B cell (primary cell): ENCODE data around the gene ARGLU1. TPM values are rescaled to one million over a fixed set of nuclear protein-coding genes. Genes with fewer than 3 reads are reported as not detected.

Experiments
- ATAC-seq: fragments of 200-7000 bp; cut with Tn5 transposase; one replicate; pipeline ENCODE4 v1.10.0; 2021; ENCODE audit warnings: low read depth, mild to moderate bottlenecking, moderate number of reproducible peaks, moderate library complexity
- CTCF ChIA-PET: fragments of 350-600 bp; sonication (Branson Sonifier 250); formaldehyde crosslinking; loops from one replicate; lab custom pipeline; 2021; ENCODE audit warnings: antibody characterized with exemption, inconsistent platforms; lab: Charles Lee
- POLR2A ChIA-PET: fragments of 350-600 bp; sonication (Branson Sonifier 250); formaldehyde crosslinking; loops from one replicate; lab custom pipeline; 2021; ENCODE audit warnings: antibody characterized with exemption; lab: Charles Lee
- DNase-seq: peaks from one replicate; pipeline ENCODE4 v3.0.0; 2013
- H2AFZ ChIP-seq: 2 replicates; pipeline ENCODE4 v1.6.1; 2012; ENCODE audit warnings: mild to moderate bottlenecking, low read depth, low read length; ENCODE audit not compliant: insufficient read depth, poor library complexity, severe bottlenecking
- H3K27ac ChIP-seq, 2 donors: 1 replicate in 1 of 2; 2 replicates in 1 of 2; pipeline ENCODE4 v1.5.1; 2012 to 2013; ENCODE audit warnings: low read length in 2 of 2, mild to moderate bottlenecking in 2 of 2, moderate library complexity in 1 of 2
- H3K27me3 ChIP-seq, 4 experiments: fragments of 200-600 bp in 1 of 4; sonication (generic) in 1 of 4; replicated peaks in 1 of 4; 1 replicate in 2 of 4; 2 replicates in 2 of 4; pipeline versions ENCODE4 v1.6.1 to v1.7.0; 2013 to 2016; ENCODE audit warnings: low read length in 3 of 4, mild to moderate bottlenecking in 2 of 4, mixed read lengths in 1 of 4, moderate library complexity in 1 of 4; ENCODE audit not compliant: insufficient read depth in 4 of 4, control insufficient read depth in 3 of 4; ENCODE audit errors: control extremely low read depth in 1 of 4
- H3K36me3 ChIP-seq, 2 experiments: replicated peaks in 1 of 2; 1 replicate in 1 of 2; 2 replicates in 1 of 2; pipeline versions ENCODE4 v1.6.1 to v1.7.1; 2013; ENCODE audit warnings: low read length in 1 of 2; ENCODE audit not compliant: insufficient read depth in 2 of 2, control insufficient read depth in 1 of 2; ENCODE audit errors: control extremely low read depth in 1 of 2, extremely low read depth in 1 of 2
- H3K4me1 ChIP-seq, 2 donors: fragments of 200-600 bp in 1 of 2; sonication (generic) in 1 of 2; 1 replicate in 1 of 2; 2 replicates in 1 of 2; pipeline versions ENCODE4 v1.5.1 to v1.6.1; 2013 to 2017; ENCODE audit warnings: low read length in 2 of 2; ENCODE audit not compliant: control insufficient read depth in 2 of 2, insufficient read depth in 2 of 2
- H3K4me2 ChIP-seq: replicated peaks from 2 replicates; pipeline ENCODE3; 2012; ENCODE audit warnings: mild to moderate bottlenecking, low read depth, low read length; ENCODE audit not compliant: poor library complexity, severe bottlenecking
- H3K4me3 ChIP-seq, 5 experiments: fragments of 200-600 bp in 1 of 5; sonication (generic) in 1 of 5; 1 replicate in 3 of 5; 2 replicates in 2 of 5; pipeline versions ENCODE4 v1.5.1 to v1.7.0; 2011 to 2016; ENCODE audit warnings: low read length in 4 of 5, mild to moderate bottlenecking in 4 of 5, low read depth in 2 of 5, control low read depth in 1 of 5, moderate library complexity in 1 of 5; ENCODE audit not compliant: insufficient read depth in 1 of 5; ENCODE audit errors: control extremely low read depth in 1 of 5, extremely low read depth in 1 of 5
- H3K79me2 ChIP-seq: fragments of 200-600 bp; sonication (generic); one replicate; pipeline ENCODE4 v1.6.0; 2016; ENCODE audit warnings: low read length; ENCODE audit not compliant: control insufficient read depth, insufficient read depth
- H3K9ac ChIP-seq: fragments of 200-600 bp; sonication (generic); 2 replicates; pipeline ENCODE4 v1.6.1; 2017; ENCODE audit warnings: mild to moderate bottlenecking, low read length, moderate library complexity
- H3K9me3 ChIP-seq, 3 donors: one replicate each; pipeline versions ENCODE4 v1.6.1 to v1.7.1; 2013; ENCODE audit warnings: low read length in 2 of 3; ENCODE audit not compliant: control insufficient read depth in 2 of 3, insufficient read depth in 1 of 3; ENCODE audit errors: control extremely low read depth in 1 of 3
- H4K20me1 ChIP-seq: 2 replicates; pipeline ENCODE4 v1.6.0; 2012; ENCODE audit warnings: mild to moderate bottlenecking, low read length; ENCODE audit not compliant: insufficient read depth, control insufficient read depth, poor library complexity, severe bottlenecking
- H3K27ac Mint-ChIP-seq: one replicate; pipeline ENCODE4 v1.8.0; 2021; ENCODE audit warnings: mixed read lengths
- H3K27me3 Mint-ChIP-seq: one replicate; pipeline ENCODE4 v1.8.0; 2021; ENCODE audit warnings: mixed read lengths
- H3K4me1 Mint-ChIP-seq: one replicate; pipeline ENCODE4 v1.8.0; 2021; ENCODE audit warnings: mixed read lengths
- H3K4me3 Mint-ChIP-seq: one replicate; pipeline ENCODE4 v1.8.0; 2021; ENCODE audit warnings: mixed read lengths
- H3K9me3 Mint-ChIP-seq: one replicate; pipeline ENCODE4 v1.8.0; 2022; ENCODE audit warnings: mixed read lengths; ENCODE audit not compliant: insufficient read depth
- EZH2 ChIP-seq: IDR thresholded peaks from 2 replicates; pipeline ENCODE4 v1.6.1; 2012; ENCODE audit warnings: borderline replicate concordance, low read depth, mild to moderate bottlenecking, moderate library complexity, low read length; ENCODE audit not compliant: insufficient read depth, poor library complexity, severe bottlenecking
- WGBS: methylation state at CpG from one replicate; pipeline ENCODE4 v1.1.5; 2013; ENCODE audit warnings: missing lambda C conversion rate; ENCODE audit not compliant: insufficient coverage; 5-methylcytosine and 5-hydroxymethylcytosine counted together
- intact Hi-C: fragments of 100-400 bp; cut with micrococcal nuclease; formaldehyde crosslinking; loops from one replicate; pipeline ENCODE4 v1.10.0; 2022
- polyA plus RNA-seq: library from polyadenylated mRNA; depleted of rRNA; stranded (reverse); fragments of >200 nt; gene quantifications from 2 replicates; pipeline ENCODE4 v1.2.3, GENCODE V29; 2012
- total RNA-seq, 2 donors: library from RNA; stranded (reverse); fragments of 120-200 nt in 1 of 2; gene quantifications; 1 replicate in 1 of 2; 2 replicates in 1 of 2; pipeline versions ENCODE4 v1.2.3 to v1.2.4, GENCODE V29; 2013 to 2022
- TF ChIP-seq, protein P1 (sequence below): fragments of 200-600 bp; IDR thresholded peaks from one replicate; pipeline ENCODE4 v1.8.0; 2022; ENCODE audit warnings: antibody characterized with exemption, mild to moderate bottlenecking

ARGLU1 gene
- total and polyA plus RNA-seq, 2 donors (not counting 1 experiment from before 2014, with no cell fraction given): 170 to 261 TPM

DNA sequence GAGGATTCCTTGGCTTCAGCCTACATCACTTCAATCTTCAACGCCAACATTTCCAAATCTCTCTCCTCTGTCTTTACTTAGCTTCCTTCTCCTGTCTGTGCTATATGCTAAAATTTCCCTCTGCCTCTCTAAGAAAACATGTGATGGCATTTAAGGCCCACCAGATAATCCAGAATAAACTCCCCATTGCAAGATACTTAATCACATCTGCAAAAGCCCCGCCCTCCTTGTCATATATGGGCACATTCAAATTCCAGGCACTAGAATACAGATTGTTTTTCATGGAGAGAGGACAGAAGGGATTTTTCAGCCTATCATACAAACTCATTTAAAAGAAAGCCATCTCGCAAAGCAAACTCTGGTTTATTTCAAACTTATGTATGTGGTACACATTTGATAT lies 16.2 kb downstream of the ARGLU1 start:
- H3K27ac Mint-ChIP-seq: no peak overlapping the region

DNA sequence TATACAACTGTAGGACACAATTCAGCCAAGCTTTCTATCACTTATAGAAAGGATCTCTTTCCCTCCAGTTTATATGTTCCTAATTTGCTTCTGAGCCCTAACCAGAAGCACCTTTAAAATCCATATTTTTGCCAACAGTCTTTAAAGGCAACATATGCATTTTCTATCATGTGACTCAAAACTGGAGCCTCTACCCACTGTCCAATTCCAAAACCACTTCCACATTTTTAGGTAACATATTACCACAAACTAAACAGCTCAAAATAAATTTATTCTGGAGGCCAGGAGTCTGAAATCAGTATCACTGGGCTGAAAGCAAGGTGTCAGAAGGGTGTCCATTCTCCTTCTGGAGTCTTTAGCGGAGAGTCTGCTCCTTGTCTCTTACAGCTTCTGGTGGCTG lies 16.6 kb downstream of the ARGLU1 start:
- peaks cover 93% of the 10 kb centered on the region for H4K20me1 ChIP-seq
- peaks cover 68% of the 10 kb centered on the region for H3K79me2 ChIP-seq
- intact Hi-C loops: no loop called here

More for the DNA sequence above, 16.2 kb downstream of the ARGLU1 start:
- no peaks in the 10 kb centered on the region for H3K9me3 Mint-ChIP-seq
- H3K9ac ChIP-seq: no peak overlapping the region
- no peak overlapping the region for H2AFZ ChIP-seq
- no peak overlapping the region for H3K4me3 ChIP-seq
- TF ChIP-seq, protein P1, sequence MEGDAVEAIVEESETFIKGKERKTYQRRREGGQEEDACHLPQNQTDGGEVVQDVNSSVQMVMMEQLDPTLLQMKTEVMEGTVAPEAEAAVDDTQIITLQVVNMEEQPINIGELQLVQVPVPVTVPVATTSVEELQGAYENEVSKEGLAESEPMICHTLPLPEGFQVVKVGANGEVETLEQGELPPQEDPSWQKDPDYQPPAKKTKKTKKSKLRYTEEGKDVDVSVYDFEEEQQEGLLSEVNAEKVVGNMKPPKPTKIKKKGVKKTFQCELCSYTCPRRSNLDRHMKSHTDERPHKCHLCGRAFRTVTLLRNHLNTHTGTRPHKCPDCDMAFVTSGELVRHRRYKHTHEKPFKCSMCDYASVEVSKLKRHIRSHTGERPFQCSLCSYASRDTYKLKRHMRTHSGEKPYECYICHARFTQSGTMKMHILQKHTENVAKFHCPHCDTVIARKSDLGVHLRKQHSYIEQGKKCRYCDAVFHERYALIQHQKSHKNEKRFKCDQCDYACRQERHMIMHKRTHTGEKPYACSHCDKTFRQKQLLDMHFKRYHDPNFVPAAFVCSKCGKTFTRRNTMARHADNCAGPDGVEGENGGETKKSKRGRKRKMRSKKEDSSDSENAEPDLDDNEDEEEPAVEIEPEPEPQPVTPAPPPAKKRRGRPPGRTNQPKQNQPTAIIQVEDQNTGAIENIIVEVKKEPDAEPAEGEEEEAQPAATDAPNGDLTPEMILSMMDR: no peak
- TF ChIP-seq EZH2: no peak
- H3K36me3 ChIP-seq: peaks cover 16 to 64% of the 10 kb centered on the region in 2 experiments
- no peak overlapping the region for H3K27ac ChIP-seq
- H3K9me3 ChIP-seq: no peaks in the 10 kb centered on the region
- no peaks in the 10 kb centered on the region for H3K4me1 ChIP-seq
- H3K4me3 Mint-ChIP-seq: no peak overlapping the region
- no peak overlapping the region for H3K4me2 ChIP-seq
- intact Hi-C loops: no loop called here
- 100% methylated on average over 1 of the region's 3 CpGs for WGBS
- no peak for ATAC-seq
- peaks cover 12% of the 10 kb centered on the region for H3K4me1 Mint-ChIP-seq
- H3K27me3 Mint-ChIP-seq: no peaks in the 10 kb centered on the region
- ChIA-PET CTCF (interaction anchor here (0.9 kb wide), 2 partner anchors 9 to 15 kb away, joined by 3 read pairs; no protein-coding TSS in a partner anchor), POLR2A (no interaction called here)
- DNase-seq: no peak
- H4K20me1 ChIP-seq: peaks cover 93% of the 10 kb centered on the region
- H3K27me3 ChIP-seq: no peaks in the 10 kb centered on the region
- H3K79me2 ChIP-seq: peaks cover 72% of the 10 kb centered on the region

More for the DNA sequence above, 16.6 kb downstream of the ARGLU1 start:
- Histone ChIP-seq H3K4me3 (no peak overlapping the region), H2AFZ (no peak overlapping the region), H3K4me1 (no peaks in the 10 kb centered on the region), H3K27me3 (no peaks in the 10 kb centered on the region), H3K4me2 (no peak overlapping the region), H3K36me3 (peaks cover 16 to 65% of the 10 kb centered on the region in 2 experiments), H3K27ac (no peak overlapping the region), H3K9me3 (no peaks in the 10 kb centered on the region), H3K9ac (no peak overlapping the region)
- no peak for ATAC-seq
- Mint-ChIP-seq H3K4me3 (no peak overlapping the region), H3K9me3 (no peaks in the 10 kb centered on the region), H3K27me3 (no peaks in the 10 kb centered on the region), H3K4me1 (peaks cover 12% of the 10 kb centered on the region), H3K27ac (no peak overlapping the region)
- no peak for TF ChIP-seq EZH2
- TF ChIP-seq, protein P1: no peak
- ChIA-PET CTCF (interaction anchor here (0.9 kb wide), 2 partner anchors 9 to 15 kb away, joined by 3 read pairs; no protein-coding TSS in a partner anchor), POLR2A (no interaction called here)
- 100% methylated on average over 1 of the region's 1 CpG for WGBS
- DNase-seq: no peak
